Neuron (in vitro differentiated cells): ENCODE data around the gene CSNK1G1.

Source experiments
- H2AFZ ChIP-seq: one replicate; pipeline ENCODE4 v1.6.1; 2013; ENCODE audit warnings: low read depth, mild to moderate bottlenecking, inconsistent platforms, low read length, moderate library complexity
- H3K27me3 ChIP-seq: one replicate; pipeline ENCODE4 v1.6.1; 2013; ENCODE audit warnings: low read length; ENCODE audit not compliant: insufficient read depth
- H3K36me3 ChIP-seq: one replicate; pipeline ENCODE4 v1.6.1; 2013; ENCODE audit warnings: low read length; ENCODE audit not compliant: insufficient read depth
- H3K4me1 ChIP-seq: one replicate; pipeline ENCODE4 v1.6.1; 2013; ENCODE audit warnings: low read length; ENCODE audit not compliant: insufficient read depth
- H3K4me3 ChIP-seq: 2 replicates; pipeline ENCODE4 v1.5.1; 2013; ENCODE audit warnings: mild to moderate bottlenecking, low read length, moderate library complexity
- H3K9me3 ChIP-seq: one replicate; pipeline ENCODE4 v1.6.1; 2013; ENCODE audit warnings: low read length

The CSNK1G1 gene

GRCh38 chr15:64144565-64145281 is 211.2 kb downstream of the CSNK1G1 start:
- peaks cover 37% of the 10 kb centered on the region for H3K36me3 ChIP-seq
- no peak overlapping the region for H3K4me3 ChIP-seq
- H3K4me1 ChIP-seq, result no peaks in the 10 kb centered on the region
- no peaks in the 10 kb centered on the region for H3K9me3 ChIP-seq
- H2AFZ ChIP-seq, result no peak overlapping the region
- H3K27me3 ChIP-seq, result no peaks in the 10 kb centered on the region

- Histone ChIP-seq H3K9me3 (no peaks in the 10 kb centered on the region), H3K27me3 (no peaks in the 10 kb centered on the region), H3K4me3 (no peak overlapping the region), H3K4me1 (no peaks in the 10 kb centered on the region), H3K36me3 (peaks cover 37% of the 10 kb centered on the region), H2AFZ (no peak overlapping the region)
These were observed 211.8 kb downstream of the CSNK1G1 start for GRCh38 chr15:64144192-64144564.

GRCh38 chr15:64143276-64143675 is 212.7 kb downstream of the CSNK1G1 start:
- H3K36me3 ChIP-seq, result peaks cover 43% of the 10 kb centered on the region
- no peaks in the 10 kb centered on the region for H3K9me3 ChIP-seq

GRCh38 chr15:64141798-64142512 is 214.0 kb downstream of the CSNK1G1 start:
- Histone ChIP-seq H3K36me3 (peaks cover 56% of the 10 kb centered on the region), H3K9me3 (no peaks in the 10 kb centered on the region), H3K4me1 (no peaks in the 10 kb centered on the region), H3K4me3 (no peak overlapping the region), H3K27me3 (no peaks in the 10 kb centered on the region), H2AFZ (no peak overlapping the region)

More at GRCh38 chr15:64143276-64143675, 212.7 kb downstream of the CSNK1G1 start:
- Histone ChIP-seq H3K4me1 (no peaks in the 10 kb centered on the region), H3K27me3 (no peaks in the 10 kb centered on the region), H2AFZ (no peak overlapping the region), H3K4me3 (no peak overlapping the region)

- Histone ChIP-seq H3K4me3 (no peak overlapping the region), H3K27me3 (no peaks in the 10 kb centered on the region), H2AFZ (no peak overlapping the region), H3K4me1 (no peaks in the 10 kb centered on the region), H3K9me3 (no peaks in the 10 kb centered on the region), H3K36me3 (peaks cover 69% of the 10 kb centered on the region)
These were observed 217.5 kb downstream of the CSNK1G1 start for GRCh38 chr15:64138331-64138941.

GRCh38 chr15:64137226-64137833 is 218.6 kb downstream of the CSNK1G1 start:
- H3K36me3 ChIP-seq, result peaks cover 70% of the 10 kb centered on the region
- H3K4me1 ChIP-seq, result no peaks in the 10 kb centered on the region
- H3K27me3 ChIP-seq, result no peaks in the 10 kb centered on the region

GRCh38 chr15:64136347-64136746 is 219.6 kb downstream of the CSNK1G1 start:
- Histone ChIP-seq H2AFZ (no peak overlapping the region), H3K9me3 (no peaks in the 10 kb centered on the region), H3K36me3 (peaks cover 72% of the 10 kb centered on the region), H3K27me3 (no peaks in the 10 kb centered on the region), H3K4me3 (no peak overlapping the region), H3K4me1 (no peaks in the 10 kb centered on the region)

More at GRCh38 chr15:64137226-64137833, 218.6 kb downstream of the CSNK1G1 start:
- Histone ChIP-seq H3K9me3 (no peaks in the 10 kb centered on the region), H2AFZ (no peak overlapping the region), H3K4me3 (no peak overlapping the region)

- no peak overlapping the region for H2AFZ ChIP-seq
- H3K9me3 ChIP-seq, result no peaks in the 10 kb centered on the region
- peaks cover 83% of the 10 kb centered on the region for H3K36me3 ChIP-seq
- H3K4me1 ChIP-seq, result no peaks in the 10 kb centered on the region
- no peak overlapping the region for H3K4me3 ChIP-seq
- no peaks in the 10 kb centered on the region for H3K27me3 ChIP-seq
These were observed 221.6 kb downstream of the CSNK1G1 start for GRCh38 chr15:64134345-64134829.

GRCh38 chr15:64133623-64134344 is 222.2 kb downstream of the CSNK1G1 start:
- no peaks in the 10 kb centered on the region for H3K27me3 ChIP-seq
- no peaks in the 10 kb centered on the region for H3K4me1 ChIP-seq
- no peak overlapping the region for H2AFZ ChIP-seq
- H3K36me3 ChIP-seq, result peaks cover 86% of the 10 kb centered on the region
- no peaks in the 10 kb centered on the region for H3K9me3 ChIP-seq
- no peak overlapping the region for H3K4me3 ChIP-seq

- H3K4me1 ChIP-seq, result no peaks in the 10 kb centered on the region
- no peak overlapping the region for H2AFZ ChIP-seq
- H3K9me3 ChIP-seq, result no peaks in the 10 kb centered on the region
- H3K36me3 ChIP-seq, result peaks cover 85% of the 10 kb centered on the region
- H3K4me3 ChIP-seq, result no peak overlapping the region
- no peaks in the 10 kb centered on the region for H3K27me3 ChIP-seq
These were observed 223.8 kb downstream of the CSNK1G1 start for GRCh38 chr15:64132217-64132616.

GRCh38 chr15:64131547-64131946 is 224.4 kb downstream of the CSNK1G1 start:
- Histone ChIP-seq H3K9me3 (no peaks in the 10 kb centered on the region), H3K4me1 (no peaks in the 10 kb centered on the region), H3K27me3 (no peaks in the 10 kb centered on the region), H3K36me3 (peaks cover 84% of the 10 kb centered on the region), H3K4me3 (no peak overlapping the region), H2AFZ (no peak overlapping the region)

GRCh38 chr15:64130159-64130558 is 225.8 kb downstream of the CSNK1G1 start:
- no peaks in the 10 kb centered on the region for H3K4me1 ChIP-seq
- no peak overlapping the region for H2AFZ ChIP-seq
- no peak overlapping the region for H3K4me3 ChIP-seq
- H3K36me3 ChIP-seq, result peaks cover 86% of the 10 kb centered on the region
- H3K27me3 ChIP-seq, result no peaks in the 10 kb centered on the region
- H3K9me3 ChIP-seq, result no peaks in the 10 kb centered on the region
